ENCODE measurements around the gene LRRC53. TPM values are rescaled to one million over a fixed set of nuclear protein-coding genes. Genes with fewer than 3 reads are reported as not detected.

The LRRC53 gene
- polyA plus RNA-seq, 3 donors, result not detected

- no peaks in the 10 kb centered on the region for H3K4me1 Mint-ChIP-seq
- Histone ChIP-seq H2AFZ (ENCODE audit: insufficient read depth, low read depth, low read length, poor library complexity, severe bottlenecking) (no peak overlapping the region), H3K27ac (ENCODE audit: low read depth in 1 of 2, low read length in 2 of 2) (no peak overlapping the region), H3K4me3 (replicated peaks in 1 of 3; ENCODE audit: low read depth in 2 of 3, low read length in 3 of 3) (no peak overlapping the region), H3K4me2 (replicated peaks; ENCODE audit: extremely low read depth, low read length, poor library complexity, severe bottlenecking) (no peak overlapping the region), H3K27me3 (ENCODE audit: control insufficient read depth in 2 of 2, insufficient read depth in 2 of 2, low read length in 2 of 2) (no peaks in the 10 kb centered on the region), H4K20me1 (ENCODE audit: insufficient read depth, low read length) (no peaks in the 10 kb centered on the region), H3K36me3 (replicated peaks in 1 of 2; ENCODE audit: control insufficient read depth in 1 of 2, insufficient read depth in 2 of 2, low read length in 2 of 2) (no peaks in the 10 kb centered on the region), H3K4me1 (ENCODE audit: control insufficient read depth in 1 of 2, insufficient read depth in 2 of 2, low read length in 2 of 2) (no peaks in the 10 kb centered on the region), H3K9ac (ENCODE audit: insufficient read depth, low read length, poor library complexity, severe bottlenecking) (no peak overlapping the region), H3K79me2 (ENCODE audit: insufficient read depth, low read length) (no peaks in the 10 kb centered on the region), H3K9me3 (replicated peaks in 1 of 2; ENCODE audit: control insufficient read depth in 1 of 2, insufficient read depth in 1 of 2, low read length in 2 of 2) (peaks cover 0 to 6% of the 10 kb centered on the region in 2 donors)
- H3K27ac Mint-ChIP-seq, result no peak overlapping the region
- no peak overlapping the region for H3K4me3 Mint-ChIP-seq
- no peak for DNase-seq
- peaks cover 0 to 6% (median 2%) of the 10 kb centered on the region in 7 donors for H3K9me3 Mint-ChIP-seq
- WGBS (ENCODE audit: insufficient coverage), result no CpG with 5 or more reads among the region's 2 CpGs
- H3K27me3 Mint-ChIP-seq (ENCODE audit: low read depth in 3 of 3), result no peaks in the 10 kb centered on the region
- H3K36me3 Mint-ChIP-seq, result no peaks in the 10 kb centered on the region
- no peak for TF ChIP-seq CTCF (IDR thresholded peaks at IDR 0.05)
- intact Hi-C loops (cut with micrococcal nuclease), result no loop called here
Measured at GRCh38 chr1:74526708-74527107, 14.3 kb upstream of the LRRC53 start.

GRCh38 chr1:74523873-74524480 is 11.6 kb upstream of the LRRC53 start:
- WGBS (ENCODE audit: insufficient coverage), result 83% methylated on average over 1 of the region's 2 CpGs
- Mint-ChIP-seq H3K4me3 (no peak overlapping the region), H3K27ac (no peak overlapping the region), H3K9me3 (peaks cover 0 to 8% (median 3%) of the 10 kb centered on the region in 7 donors), H3K27me3 (ENCODE audit: low read depth in 3 of 3) (peaks cover 0 to 2% (median 0%) of the 10 kb centered on the region in 3 donors), H3K36me3 (no peaks in the 10 kb centered on the region), H3K4me1 (no peaks in the 10 kb centered on the region)
- Histone ChIP-seq H3K36me3 (replicated peaks in 1 of 2; ENCODE audit: control insufficient read depth in 1 of 2, insufficient read depth in 2 of 2, low read length in 2 of 2) (no peaks in the 10 kb centered on the region), H3K4me1 (ENCODE audit: control insufficient read depth in 1 of 2, insufficient read depth in 2 of 2, low read length in 2 of 2) (no peaks in the 10 kb centered on the region), H3K79me2 (ENCODE audit: insufficient read depth, low read length) (no peaks in the 10 kb centered on the region), H3K4me3 (replicated peaks in 1 of 3; ENCODE audit: low read depth in 2 of 3, low read length in 3 of 3) (no peak overlapping the region), H3K9me3 (replicated peaks in 1 of 2; ENCODE audit: control insufficient read depth in 1 of 2, insufficient read depth in 1 of 2, low read length in 2 of 2) (peaks cover 0 to 6% of the 10 kb centered on the region in 2 donors), H3K4me2 (replicated peaks; ENCODE audit: extremely low read depth, low read length, poor library complexity, severe bottlenecking) (no peak overlapping the region), H2AFZ (ENCODE audit: insufficient read depth, low read depth, low read length, poor library complexity, severe bottlenecking) (no peak overlapping the region), H3K9ac (ENCODE audit: insufficient read depth, low read length, poor library complexity, severe bottlenecking) (no peak overlapping the region), H3K27ac (ENCODE audit: low read depth in 1 of 2, low read length in 2 of 2) (no peak overlapping the region), H3K27me3 (ENCODE audit: control insufficient read depth in 2 of 2, insufficient read depth in 2 of 2, low read length in 2 of 2) (no peaks in the 10 kb centered on the region), H4K20me1 (ENCODE audit: insufficient read depth, low read length) (no peaks in the 10 kb centered on the region)
- intact Hi-C loops (cut with micrococcal nuclease), result no loop called here
- DNase-seq, result no peak
- TF ChIP-seq CTCF (IDR thresholded peaks at IDR 0.05), result no peak
